ENCODE data around the gene DNAH6.

Gene DNAH6

DNA sequence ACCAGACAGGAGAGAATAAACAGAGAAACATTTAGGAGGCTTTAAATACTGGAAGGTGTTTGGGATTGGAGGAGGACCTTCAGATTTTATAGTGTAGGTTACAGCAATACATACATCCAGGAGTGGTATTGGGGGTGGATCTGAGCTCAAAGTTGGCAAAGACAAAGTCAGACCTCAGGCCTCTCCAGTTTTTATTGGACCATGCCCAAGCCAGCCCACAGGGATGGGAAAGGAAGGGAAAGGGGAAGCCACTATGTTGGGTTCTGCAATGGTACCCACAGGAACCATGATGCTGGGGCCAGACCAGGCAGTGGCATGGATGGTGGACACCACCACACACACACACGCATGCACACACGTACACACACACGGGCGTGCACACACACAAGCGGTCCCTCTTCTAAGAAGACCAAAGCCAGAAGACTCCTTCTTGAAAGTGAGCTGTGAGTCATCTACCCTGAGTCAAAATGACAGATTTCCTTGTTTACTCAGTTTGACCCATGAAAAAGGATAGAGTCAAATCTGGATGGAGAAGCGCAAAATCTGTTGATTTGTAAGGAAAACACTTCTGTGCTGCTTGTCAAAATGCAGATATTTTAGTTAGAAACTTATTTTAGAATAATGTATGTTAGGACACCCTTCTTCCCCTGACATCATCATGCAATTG, 276.7 kb downstream of the DNAH6 start:
- no peaks in the 10 kb centered on the region for H4K20me1 ChIP-seq (ENCODE audit: insufficient read depth, low read length)
- no peaks in the 10 kb centered on the region for H3K9me2 ChIP-seq (ENCODE audit: low read depth, low read length)
- no peak overlapping the region for H3K27ac ChIP-seq (ENCODE audit: low read depth, low read length, poor library complexity, severe bottlenecking)
- H3F3A ChIP-seq (ENCODE audit: insufficient read depth, low read length), result no peaks in the 10 kb centered on the region
- no peak overlapping the region for H3K4me3 ChIP-seq (ENCODE audit: low read depth, low read length, poor library complexity, severe bottlenecking)
- H3K9ac ChIP-seq (ENCODE audit: low read length), result no peak overlapping the region
- H3K9me3 ChIP-seq (ENCODE audit: low read length), result no peaks in the 10 kb centered on the region
- H3K36me3 ChIP-seq (ENCODE audit: insufficient read depth, low read length), result no peaks in the 10 kb centered on the region
- H3K4me2 ChIP-seq (ENCODE audit: low read length), result no peak overlapping the region
- no peak overlapping the region for H2AFZ ChIP-seq (ENCODE audit: low read length)
- no peaks in the 10 kb centered on the region for H3K79me2 ChIP-seq (ENCODE audit: insufficient read depth, low read length)
- H3K4me1 ChIP-seq (ENCODE audit: insufficient read depth, low read length, severe bottlenecking), result no peaks in the 10 kb centered on the region
- TF ChIP-seq, protein P1, sequence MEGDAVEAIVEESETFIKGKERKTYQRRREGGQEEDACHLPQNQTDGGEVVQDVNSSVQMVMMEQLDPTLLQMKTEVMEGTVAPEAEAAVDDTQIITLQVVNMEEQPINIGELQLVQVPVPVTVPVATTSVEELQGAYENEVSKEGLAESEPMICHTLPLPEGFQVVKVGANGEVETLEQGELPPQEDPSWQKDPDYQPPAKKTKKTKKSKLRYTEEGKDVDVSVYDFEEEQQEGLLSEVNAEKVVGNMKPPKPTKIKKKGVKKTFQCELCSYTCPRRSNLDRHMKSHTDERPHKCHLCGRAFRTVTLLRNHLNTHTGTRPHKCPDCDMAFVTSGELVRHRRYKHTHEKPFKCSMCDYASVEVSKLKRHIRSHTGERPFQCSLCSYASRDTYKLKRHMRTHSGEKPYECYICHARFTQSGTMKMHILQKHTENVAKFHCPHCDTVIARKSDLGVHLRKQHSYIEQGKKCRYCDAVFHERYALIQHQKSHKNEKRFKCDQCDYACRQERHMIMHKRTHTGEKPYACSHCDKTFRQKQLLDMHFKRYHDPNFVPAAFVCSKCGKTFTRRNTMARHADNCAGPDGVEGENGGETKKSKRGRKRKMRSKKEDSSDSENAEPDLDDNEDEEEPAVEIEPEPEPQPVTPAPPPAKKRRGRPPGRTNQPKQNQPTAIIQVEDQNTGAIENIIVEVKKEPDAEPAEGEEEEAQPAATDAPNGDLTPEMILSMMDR (IDR thresholded peaks at IDR 0.05; ENCODE audit: low read length), result no peak
- no peak for TF ChIP-seq EZH2 (IDR thresholded peaks at IDR 0.05; ENCODE audit: borderline replicate concordance, low read length)
- no peaks in the 10 kb centered on the region for H3K27me3 ChIP-seq (ENCODE audit: insufficient read depth, low read length)

DNA sequence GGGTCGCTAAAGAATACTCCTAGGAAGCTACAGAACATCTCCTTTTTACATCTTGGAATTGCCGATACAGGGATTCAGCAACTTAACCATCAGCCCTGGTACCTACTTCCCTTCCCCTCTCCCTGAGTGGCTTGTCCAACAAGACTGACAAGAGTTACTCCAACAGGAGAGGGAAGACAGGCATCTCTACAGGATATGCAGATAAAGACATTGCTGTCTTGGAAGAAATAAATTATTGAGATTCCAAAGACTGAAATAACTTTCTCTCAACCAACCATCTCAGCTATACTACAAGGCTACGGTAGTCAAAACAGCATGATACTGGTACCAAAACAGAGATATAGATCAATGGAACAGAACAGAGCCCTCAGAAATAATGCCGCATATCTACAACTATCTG, 277.3 kb downstream of the DNAH6 start:
- TF ChIP-seq EZH2 (IDR thresholded peaks at IDR 0.05; ENCODE audit: borderline replicate concordance, low read length), result no peak
- TF ChIP-seq, protein P1 (IDR thresholded peaks at IDR 0.05; ENCODE audit: low read length), result no peak
- Histone ChIP-seq H3K9me2 (ENCODE audit: low read depth, low read length) (no peaks in the 10 kb centered on the region), H4K20me1 (ENCODE audit: insufficient read depth, low read length) (no peaks in the 10 kb centered on the region), H3K36me3 (ENCODE audit: insufficient read depth, low read length) (no peaks in the 10 kb centered on the region), H3K4me3 (ENCODE audit: low read depth, low read length, poor library complexity, severe bottlenecking) (no peak overlapping the region), H2AFZ (ENCODE audit: low read length) (no peak overlapping the region), H3K27me3 (ENCODE audit: insufficient read depth, low read length) (no peaks in the 10 kb centered on the region), H3K4me1 (ENCODE audit: insufficient read depth, low read length, severe bottlenecking) (no peaks in the 10 kb centered on the region), H3K27ac (ENCODE audit: low read depth, low read length, poor library complexity, severe bottlenecking) (no peak overlapping the region), H3K9ac (ENCODE audit: low read length) (no peak overlapping the region), H3K4me2 (ENCODE audit: low read length) (no peak overlapping the region), H3F3A (ENCODE audit: insufficient read depth, low read length) (no peaks in the 10 kb centered on the region), H3K9me3 (ENCODE audit: low read length) (no peaks in the 10 kb centered on the region), H3K79me2 (ENCODE audit: insufficient read depth, low read length) (no peaks in the 10 kb centered on the region)

DNA sequence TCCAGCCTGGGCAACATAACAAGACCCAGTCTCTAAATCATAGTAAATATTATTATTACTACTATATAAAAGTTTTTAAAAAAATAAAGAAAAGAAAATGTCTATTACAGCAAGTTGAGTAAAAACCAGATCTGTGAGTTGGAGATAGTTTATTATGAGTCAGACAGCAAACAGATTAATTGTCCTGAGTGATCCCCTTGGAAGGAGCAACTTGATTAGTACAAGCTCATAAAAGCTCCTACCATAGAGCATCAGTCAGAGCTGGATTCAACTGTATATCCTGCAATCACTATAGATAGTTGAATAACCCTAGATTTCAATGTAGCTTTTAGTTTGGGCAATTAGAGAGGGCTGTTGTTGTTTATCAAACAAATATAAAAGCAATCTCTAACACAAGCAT, 280.5 kb downstream of the DNAH6 start:
- H3K27me3 ChIP-seq (ENCODE audit: insufficient read depth, low read length), result no peaks in the 10 kb centered on the region

More for the DNA sequence above, 280.5 kb downstream of the DNAH6 start:
- H3K36me3 ChIP-seq (ENCODE audit: insufficient read depth, low read length), result no peaks in the 10 kb centered on the region
- H3K9ac ChIP-seq (ENCODE audit: low read length), result no peak overlapping the region
- no peaks in the 10 kb centered on the region for H3K9me2 ChIP-seq (ENCODE audit: low read depth, low read length)
- no peaks in the 10 kb centered on the region for H3F3A ChIP-seq (ENCODE audit: insufficient read depth, low read length)
- TF ChIP-seq, protein P1 (IDR thresholded peaks at IDR 0.05; ENCODE audit: low read length), result no peak
- TF ChIP-seq EZH2 (IDR thresholded peaks at IDR 0.05; ENCODE audit: borderline replicate concordance, low read length), result no peak
- no peak overlapping the region for H3K27ac ChIP-seq (ENCODE audit: low read depth, low read length, poor library complexity, severe bottlenecking)
- H2AFZ ChIP-seq (ENCODE audit: low read length), result no peak overlapping the region
- no peak overlapping the region for H3K4me2 ChIP-seq (ENCODE audit: low read length)
- no peaks in the 10 kb centered on the region for H3K9me3 ChIP-seq (ENCODE audit: low read length)
- H3K79me2 ChIP-seq (ENCODE audit: insufficient read depth, low read length), result no peaks in the 10 kb centered on the region
- H4K20me1 ChIP-seq (ENCODE audit: insufficient read depth, low read length), result no peaks in the 10 kb centered on the region
- no peak overlapping the region for H3K4me3 ChIP-seq (ENCODE audit: low read depth, low read length, poor library complexity, severe bottlenecking)
- no peaks in the 10 kb centered on the region for H3K4me1 ChIP-seq (ENCODE audit: insufficient read depth, low read length, severe bottlenecking)
